Fibroblast of lung (primary cell): ENCODE measurements around the gene TRIM5. TPM values are rescaled to one million over a fixed set of nuclear protein-coding genes. Genes with fewer than 3 reads are reported as not detected.

Experiments used
- DNase-seq, 2 donors: peaks; one replicate each; pipeline versions ENCODE4 v3.0.0 to v3.0.0-alpha.2; 2010; ENCODE audit warnings: low read depth in 2 of 2
- H2AFZ ChIP-seq: 2 replicates; pipeline ENCODE4 v1.5.1; 2012; ENCODE audit warnings: low read length, control low read depth, inconsistent platforms
- H3K27ac ChIP-seq: 2 replicates; pipeline ENCODE4 v1.5.1; 2011; ENCODE audit warnings: low read length, control low read depth; ENCODE audit not compliant: insufficient read depth
- H3K27me3 ChIP-seq: 2 replicates; pipeline ENCODE4 v1.5.1; 2011; ENCODE audit warnings: mild to moderate bottlenecking, low read length; ENCODE audit not compliant: control insufficient read depth, insufficient read depth
- H3K36me3 ChIP-seq: 2 replicates; pipeline ENCODE4 v1.5.1; 2011; ENCODE audit warnings: low read length; ENCODE audit not compliant: control insufficient read depth, insufficient read depth
- H3K4me1 ChIP-seq: 2 replicates; pipeline ENCODE4 v1.5.1; 2011; ENCODE audit warnings: low read length; ENCODE audit not compliant: control insufficient read depth, insufficient read depth; ENCODE audit errors: extremely low read depth
- H3K4me2 ChIP-seq: 2 replicates; pipeline ENCODE4 v1.5.1; 2011; ENCODE audit warnings: low read length, control low read depth; ENCODE audit not compliant: insufficient read depth; ENCODE audit errors: extremely low read depth
- H3K4me3 ChIP-seq, 4 experiments: fragments of 200-600 bp in 1 of 4; sonication (generic) in 1 of 4; replicated peaks in 1 of 4; 2 replicates each; pipeline ENCODE4 v1.5.1; 2011 to 2016; ENCODE audit warnings: low read length in 4 of 4, low read depth in 3 of 4, mild to moderate bottlenecking in 3 of 4, control low read depth in 2 of 4, inconsistent platforms in 1 of 4, mixed read lengths in 1 of 4; ENCODE audit not compliant: insufficient read depth in 1 of 4; ENCODE audit errors: control extremely low read depth in 1 of 4
- H3K79me2 ChIP-seq: 2 replicates; pipeline ENCODE4 v1.5.1; 2012; ENCODE audit warnings: mild to moderate bottlenecking, low read length, inconsistent platforms; ENCODE audit not compliant: control insufficient read depth, insufficient read depth
- H3K9ac ChIP-seq: 2 replicates; pipeline ENCODE4 v1.5.1; 2011; ENCODE audit warnings: mild to moderate bottlenecking, low read length, control low read depth; ENCODE audit not compliant: insufficient read depth
- H3K9me3 ChIP-seq: 2 replicates; pipeline ENCODE4 v1.5.1; 2012; ENCODE audit warnings: low read depth, low read length; ENCODE audit not compliant: control insufficient read depth, insufficient read depth
- H4K20me1 ChIP-seq: 2 replicates; pipeline ENCODE4 v1.5.1; 2011; ENCODE audit warnings: low read length; ENCODE audit not compliant: control insufficient read depth, insufficient read depth; ENCODE audit errors: extremely low read depth
- CTCF ChIP-seq, 2 donors: IDR thresholded peaks in 1 of 2; conservative IDR thresholded peaks in 1 of 2; 1 replicate in 1 of 2; 2 replicates in 1 of 2; pipeline ENCODE4 v1.5.1; 2011 to 2012; ENCODE audit warnings: low read length in 2 of 2, control low read depth in 1 of 2, inconsistent platforms in 1 of 2, low read depth in 1 of 2, mild to moderate bottlenecking in 1 of 2
- EZH2 ChIP-seq: IDR thresholded peaks from 2 replicates; pipeline ENCODE4 v1.5.1; 2012; ENCODE audit warnings: low read length, control low read depth, mild to moderate bottlenecking; ENCODE audit errors: missing control alignments
- polyA plus RNA-seq, 2 donors: library from polyadenylated mRNA; depleted of rRNA in 1 of 2; stranded (reverse) in 1 of 2; unstranded in 1 of 2; fragments of >200 nt; gene quantifications; 2 replicates each; pipeline ENCODE4 v1.2.1, GENCODE V29; 2011 to 2012; ENCODE audit warnings: missing spikeins in 1 of 2
- total RNA-seq: library from RNA; depleted of rRNA; stranded (reverse); fragments of >200 nt; gene quantifications from 2 replicates; pipeline ENCODE4 v1.2.1, GENCODE V29; 2014

The TRIM5 gene
- total and polyA plus RNA-seq, 2 donors (not counting 1 experiment from before 2014, with no cell fraction given), result 26.8 to 47.9 TPM

GRCh38 chr11:5713695-5714094, 28.8 kb upstream of the TRIM5 start:
- Histone ChIP-seq H3K4me1 (no peaks in the 10 kb centered on the region), H3K79me2 (no peaks in the 10 kb centered on the region), H3K4me2 (no peak overlapping the region), H3K9ac (no peak overlapping the region), H2AFZ (no peak overlapping the region), H3K9me3 (no peaks in the 10 kb centered on the region), H3K27ac (no peak overlapping the region), H3K4me3 (no peak overlapping the region), H3K36me3 (peaks cover 2% of the 10 kb centered on the region), H3K27me3 (no peaks in the 10 kb centered on the region), H4K20me1 (no peaks in the 10 kb centered on the region)
- TF ChIP-seq CTCF (conservative IDR thresholded peaks at IDR 0.05 in 1 of 2, IDR thresholded peaks at IDR 0.05 in 1 of 2; ENCODE audit: low read depth in 1 of 2, low read length in 2 of 2), result no peak
- no peak for TF ChIP-seq EZH2
- DNase-seq, result peak in 1 of 2 donors; percentile 56

- Histone ChIP-seq H3K4me1 (no peaks in the 10 kb centered on the region), H2AFZ (no peak overlapping the region), H4K20me1 (no peaks in the 10 kb centered on the region), H3K27me3 (no peaks in the 10 kb centered on the region), H3K9ac (no peak overlapping the region), H3K4me3 (no peak overlapping the region), H3K9me3 (no peaks in the 10 kb centered on the region), H3K36me3 (peaks cover 3% of the 10 kb centered on the region), H3K79me2 (no peaks in the 10 kb centered on the region), H3K4me2 (no peak overlapping the region), H3K27ac (no peak overlapping the region)
- no peak for TF ChIP-seq EZH2
- TF ChIP-seq CTCF (conservative IDR thresholded peaks at IDR 0.05 in 1 of 2, IDR thresholded peaks at IDR 0.05 in 1 of 2; ENCODE audit: low read depth in 1 of 2, low read length in 2 of 2), result peak; percentile 13 to 37
- peak in 1 of 2 donors; percentile 21 for DNase-seq
These were observed 27.6 kb upstream of the TRIM5 start for GRCh38 chr11:5712507-5712906.

GRCh38 chr11:5705688-5706087, 20.8 kb upstream of the TRIM5 start:
- H2AFZ ChIP-seq, result no peak overlapping the region
- DNase-seq, result peak in 1 of 2 donors; percentile 39
- no peaks in the 10 kb centered on the region for H4K20me1 ChIP-seq
- H3K79me2 ChIP-seq, result no peaks in the 10 kb centered on the region
- H3K36me3 ChIP-seq, result peaks cover 5% of the 10 kb centered on the region
- no peak overlapping the region for H3K9ac ChIP-seq
- TF ChIP-seq CTCF (conservative IDR thresholded peaks at IDR 0.05 in 1 of 2, IDR thresholded peaks at IDR 0.05 in 1 of 2; ENCODE audit: low read depth in 1 of 2, low read length in 2 of 2), result no peak
- no peak for TF ChIP-seq EZH2
- H3K4me2 ChIP-seq, result no peak overlapping the region
- no peak overlapping the region for H3K27ac ChIP-seq
- H3K9me3 ChIP-seq, result no peaks in the 10 kb centered on the region
- no peaks in the 10 kb centered on the region for H3K4me1 ChIP-seq
- no peaks in the 10 kb centered on the region for H3K27me3 ChIP-seq
- H3K4me3 ChIP-seq, result no peak overlapping the region
